HG02610 (cell line): Measurements from ENCODE around the gene FAM187B.
"Not testable (repeated sequence)": the region's sequence is repeated elsewhere in the genome, so short reads cannot be mapped to it uniquely, and the experiment has no call there.

Source experiments
- ATAC-seq: cut with Tn5 transposase; IDR thresholded peaks from one replicate; pipeline ENCODE4 v1.9.1; 2021; ENCODE audit warnings: mild to moderate bottlenecking, moderate library complexity; ENCODE audit not compliant: unreplicated experiment

FAM187B gene

DNA sequence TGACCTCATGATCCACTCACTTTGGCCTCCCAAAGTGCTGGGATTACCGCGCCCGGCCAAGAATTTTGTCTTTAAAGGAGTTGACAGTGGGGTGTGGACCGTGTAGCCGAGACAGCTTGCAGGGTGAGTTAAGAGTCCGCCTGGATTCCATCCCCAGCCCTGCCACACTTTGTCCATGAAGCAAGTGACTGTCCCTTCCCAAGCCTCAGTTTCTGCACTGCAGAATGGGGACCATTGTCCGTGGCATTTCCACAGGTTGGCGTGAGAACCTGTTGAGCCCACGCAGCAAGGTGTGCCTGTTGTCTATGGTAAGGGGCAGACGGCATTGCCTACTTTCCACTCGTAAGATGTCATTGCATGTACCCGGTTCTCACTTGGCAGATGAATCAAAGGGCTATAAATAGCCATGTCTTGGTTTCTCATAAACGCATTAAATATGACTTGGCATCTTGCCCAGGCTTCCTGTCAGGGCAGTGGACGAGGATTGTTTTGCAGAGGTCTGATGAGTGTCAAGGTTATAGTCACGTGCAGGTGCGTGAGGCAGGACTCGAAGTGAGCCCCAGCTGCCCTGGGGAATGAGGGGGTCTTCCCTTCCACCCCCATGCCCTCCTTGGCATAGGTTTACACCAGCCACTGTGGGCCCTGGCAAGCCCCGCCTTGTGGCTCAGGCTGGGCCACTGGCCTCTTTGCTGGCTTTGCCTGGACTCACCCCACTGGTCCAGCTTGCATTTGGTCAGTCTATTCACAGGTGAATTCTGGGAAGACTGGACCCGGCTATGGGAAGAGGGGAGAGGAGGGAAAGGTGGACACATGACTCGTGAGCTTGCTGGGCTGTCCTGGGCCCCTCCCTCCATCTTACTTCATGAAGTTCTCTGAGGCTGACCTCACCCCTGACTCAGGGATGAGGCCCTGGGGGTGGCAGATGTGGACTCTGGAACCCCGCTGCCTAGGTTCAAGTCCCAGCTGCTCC, 14.6 kb downstream of the FAM187B start:
- no peak for ATAC-seq

DNA sequence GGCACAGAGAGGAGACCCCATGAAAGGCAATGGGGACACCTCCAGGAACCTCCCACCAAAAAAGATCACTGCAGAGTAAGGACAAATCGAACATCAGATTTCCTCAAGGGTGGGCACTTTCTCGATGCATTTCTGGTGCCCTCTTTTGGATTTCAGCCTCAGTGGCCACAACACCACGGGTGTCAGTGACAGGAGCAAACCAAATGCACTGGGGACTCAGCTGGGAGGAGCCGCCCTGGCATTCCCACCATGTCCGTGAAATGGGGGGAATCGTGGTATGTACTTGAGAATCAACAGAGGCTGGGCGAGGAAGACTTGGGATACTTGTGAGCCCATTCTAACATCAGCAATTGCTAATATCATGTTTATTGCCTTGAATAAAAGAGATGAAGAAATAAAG, 16.3 kb downstream of the FAM187B start:
- no peak for ATAC-seq

DNA sequence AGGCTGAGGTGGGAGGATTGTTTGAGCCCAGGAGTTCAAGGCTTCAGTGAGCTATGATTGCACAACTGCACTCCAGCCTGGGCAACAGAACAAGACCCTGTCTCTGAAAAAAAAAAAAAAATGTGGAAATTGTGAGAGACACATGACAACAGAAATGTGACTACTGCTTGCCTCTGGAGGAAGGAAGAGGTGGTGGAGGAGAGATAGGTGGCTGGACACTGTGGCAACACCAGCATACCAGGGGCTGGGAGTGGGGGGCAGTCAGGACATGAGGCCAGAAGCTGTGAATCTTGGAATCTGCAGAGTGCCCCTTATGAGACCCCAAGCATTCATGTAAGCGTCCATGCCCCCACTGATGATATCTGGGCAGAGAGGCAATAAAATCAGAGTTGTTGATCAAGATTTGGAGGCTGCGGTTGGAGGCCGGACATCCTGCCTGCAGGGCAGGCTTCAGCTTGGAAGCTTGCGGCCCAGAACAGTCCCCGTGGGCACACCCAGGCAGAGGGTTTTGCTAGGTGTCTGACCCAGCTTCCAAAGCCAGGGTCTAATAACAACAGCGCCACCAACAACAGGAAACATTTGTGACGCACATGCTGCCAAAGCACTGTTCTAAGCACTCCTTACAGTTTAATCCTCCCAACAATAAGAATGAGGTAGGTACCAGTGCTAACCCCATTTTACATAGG, 16.9 kb downstream of the FAM187B start:
- ATAC-seq = no peak

DNA sequence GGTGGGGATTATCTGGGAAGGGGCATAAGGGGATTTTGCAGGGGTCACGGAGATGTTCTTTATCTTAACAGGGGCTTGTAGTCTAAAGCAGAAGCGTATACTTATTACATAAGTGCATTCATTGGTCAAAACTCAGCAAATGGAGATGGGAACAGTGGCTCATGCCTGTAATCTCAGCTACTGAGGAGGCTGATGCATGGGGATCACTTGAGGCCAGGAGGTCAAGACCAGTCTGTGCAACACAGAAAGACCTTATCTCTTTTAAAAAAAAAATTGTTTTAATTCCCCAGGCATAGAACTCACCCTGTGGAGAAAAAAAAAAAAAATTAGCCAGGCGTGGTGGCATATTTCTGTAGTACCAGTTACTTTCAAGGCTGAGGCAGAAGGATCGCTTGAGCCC, 18.9 kb downstream of the FAM187B start:
- ATAC-seq = no peak

DNA sequence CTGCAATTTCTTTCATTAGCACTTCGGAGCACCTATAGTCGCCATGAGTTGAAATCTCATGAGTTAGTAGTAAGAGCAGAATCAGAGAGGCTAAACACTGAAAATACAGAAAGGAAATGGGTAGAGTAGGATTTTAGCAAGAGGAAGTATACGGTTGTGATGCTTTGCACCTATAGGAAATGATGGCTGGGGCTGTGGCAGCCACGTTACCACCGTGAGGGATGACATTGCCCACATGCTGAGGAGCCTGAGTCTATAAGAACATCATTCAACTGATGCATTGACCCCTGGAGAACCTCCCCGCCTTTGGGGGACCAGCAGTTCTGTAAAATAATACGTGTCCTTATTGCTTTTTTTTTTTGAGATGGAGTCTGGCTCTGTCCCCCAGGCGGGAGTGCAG, 20.4 kb downstream of the FAM187B start:
- no peak for ATAC-seq

DNA sequence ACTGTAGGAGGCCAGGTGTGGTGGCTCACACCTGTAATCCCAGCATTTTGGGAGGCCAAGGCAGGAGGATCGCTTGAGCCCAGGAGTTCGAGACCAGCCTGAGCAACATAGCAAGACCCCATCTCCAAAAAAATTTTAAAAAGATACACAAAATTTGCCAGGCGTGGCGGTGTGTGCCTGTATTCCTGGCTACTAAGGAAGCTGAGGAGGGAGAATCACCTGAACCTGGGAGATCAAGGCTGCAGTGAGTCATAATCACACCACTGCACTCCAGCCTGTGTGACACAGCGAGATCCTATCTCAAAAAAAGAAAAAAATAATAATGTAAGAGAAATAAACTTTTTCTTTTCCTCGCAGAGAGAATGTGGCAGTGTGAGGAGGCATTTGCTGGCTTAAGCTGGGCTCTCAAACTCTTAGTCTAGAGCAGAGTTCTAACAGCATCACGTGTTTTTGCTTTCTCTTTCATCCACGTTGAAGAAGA, 21.1 kb downstream of the FAM187B start:
- ATAC-seq = no peak

DNA sequence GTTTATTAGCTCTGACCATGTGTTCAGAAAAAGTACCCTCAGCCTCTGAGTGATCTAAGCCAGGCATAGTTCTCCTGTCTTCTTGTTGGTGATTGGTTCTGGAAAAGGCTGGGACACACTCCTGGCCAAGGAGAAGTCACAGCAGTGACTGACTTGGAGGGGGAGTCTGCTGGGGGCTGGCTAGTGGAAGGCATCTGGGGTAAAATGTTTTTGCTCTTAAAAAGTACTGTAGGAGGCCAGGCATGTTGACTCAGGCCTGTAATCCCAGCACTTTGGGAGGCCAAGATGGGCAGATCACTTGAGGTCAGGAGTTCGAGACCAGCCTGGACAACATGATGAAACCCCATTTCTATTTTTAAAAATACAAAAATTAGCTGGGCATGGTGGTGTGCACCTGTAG, 21.7 kb downstream of the FAM187B start:
- no peak for ATAC-seq

DNA sequence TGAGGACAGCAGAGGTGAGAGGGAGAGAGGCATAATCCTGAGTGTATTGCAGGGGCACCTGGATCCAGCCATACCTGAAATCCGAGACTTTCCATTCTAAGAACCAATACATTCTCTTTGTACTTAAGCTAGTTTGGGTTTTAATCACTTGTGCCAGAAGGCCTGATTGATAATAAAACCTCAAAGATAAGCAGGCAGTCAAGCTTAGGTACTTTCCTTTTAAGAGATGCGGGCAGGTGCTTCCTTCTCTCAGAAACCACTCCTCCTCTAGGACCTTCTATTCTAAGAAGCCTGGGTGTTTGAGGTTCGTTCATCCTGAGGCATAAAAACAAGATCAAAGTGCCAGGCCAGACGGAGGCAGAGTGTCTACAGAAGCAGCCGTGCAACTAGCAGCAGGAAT, 22.2 kb downstream of the FAM187B start:
- peak; percentile 39 for ATAC-seq

DNA sequence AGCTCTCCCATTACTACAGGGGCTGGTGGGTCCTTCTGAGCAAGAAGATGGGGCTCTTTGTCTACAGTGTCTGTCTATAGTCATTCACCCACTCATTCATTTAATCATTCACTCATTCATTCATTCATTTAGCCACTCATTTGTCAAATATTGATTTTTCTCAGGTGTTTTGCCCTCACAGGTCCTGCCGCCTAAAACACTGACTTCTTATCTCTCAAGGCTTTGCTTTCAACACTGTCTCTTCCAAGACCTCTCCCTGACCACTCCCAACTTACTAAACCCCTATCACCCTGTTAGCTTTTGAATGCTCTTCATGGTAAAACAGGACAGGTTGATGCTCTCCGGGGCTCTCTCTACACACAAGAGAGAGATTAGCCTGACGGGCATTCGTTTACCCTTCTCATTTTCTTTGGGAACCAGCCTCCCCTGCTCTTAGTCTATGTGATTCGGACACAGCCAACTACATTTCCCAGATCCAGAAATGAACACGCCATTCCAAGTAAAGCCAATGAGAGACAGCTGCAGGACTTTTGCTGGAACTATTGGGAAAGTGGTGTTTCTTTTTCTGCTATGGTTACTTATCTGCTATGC, 22.7 kb downstream of the FAM187B start:
- no peak for ATAC-seq

DNA sequence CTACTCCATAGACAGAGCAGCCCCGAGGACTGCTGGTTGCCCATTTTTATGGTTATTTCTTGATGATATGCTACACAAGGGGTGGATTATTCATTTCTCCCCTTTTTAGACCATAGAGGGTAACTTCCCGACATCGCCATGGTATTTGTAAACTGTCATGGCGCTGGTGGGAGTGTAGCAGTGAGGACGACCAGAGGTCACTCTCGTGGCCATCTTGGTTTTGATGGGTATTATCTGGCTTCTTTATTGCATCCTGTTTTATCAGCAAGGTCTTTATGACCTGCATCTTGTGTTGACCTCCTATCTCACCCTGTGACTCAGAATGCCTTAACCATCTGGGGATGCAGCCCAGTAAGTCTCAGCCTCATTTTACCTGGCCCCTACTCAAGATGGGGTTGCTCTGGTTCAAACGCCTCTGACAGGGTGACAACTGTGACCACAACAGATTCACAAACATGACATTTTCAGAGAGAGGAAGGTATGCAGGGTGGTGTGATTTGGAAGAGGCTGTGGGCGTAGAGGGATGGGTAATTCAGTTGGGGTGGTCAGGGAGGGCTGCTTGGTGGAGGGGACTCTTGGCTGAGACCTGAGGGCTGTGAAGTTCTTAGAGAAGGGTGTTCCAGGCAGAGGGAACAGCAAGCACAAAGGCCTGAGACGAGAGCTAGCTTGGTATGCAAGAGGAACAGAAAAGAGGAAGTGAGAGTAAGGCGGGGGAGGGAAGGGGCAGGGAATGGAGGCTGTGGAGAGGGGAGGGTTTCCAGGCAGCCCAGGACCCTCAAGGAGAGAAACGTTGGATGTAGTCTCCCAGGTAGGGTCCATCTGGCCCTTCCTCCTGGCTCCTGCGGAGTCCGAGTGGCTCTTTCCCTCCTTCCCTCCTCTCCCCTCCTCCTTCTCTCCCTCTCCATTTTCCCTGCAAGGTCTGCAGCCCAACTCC, 23.5 kb downstream of the FAM187B start:
- ATAC-seq = peak; percentile 80

DNA sequence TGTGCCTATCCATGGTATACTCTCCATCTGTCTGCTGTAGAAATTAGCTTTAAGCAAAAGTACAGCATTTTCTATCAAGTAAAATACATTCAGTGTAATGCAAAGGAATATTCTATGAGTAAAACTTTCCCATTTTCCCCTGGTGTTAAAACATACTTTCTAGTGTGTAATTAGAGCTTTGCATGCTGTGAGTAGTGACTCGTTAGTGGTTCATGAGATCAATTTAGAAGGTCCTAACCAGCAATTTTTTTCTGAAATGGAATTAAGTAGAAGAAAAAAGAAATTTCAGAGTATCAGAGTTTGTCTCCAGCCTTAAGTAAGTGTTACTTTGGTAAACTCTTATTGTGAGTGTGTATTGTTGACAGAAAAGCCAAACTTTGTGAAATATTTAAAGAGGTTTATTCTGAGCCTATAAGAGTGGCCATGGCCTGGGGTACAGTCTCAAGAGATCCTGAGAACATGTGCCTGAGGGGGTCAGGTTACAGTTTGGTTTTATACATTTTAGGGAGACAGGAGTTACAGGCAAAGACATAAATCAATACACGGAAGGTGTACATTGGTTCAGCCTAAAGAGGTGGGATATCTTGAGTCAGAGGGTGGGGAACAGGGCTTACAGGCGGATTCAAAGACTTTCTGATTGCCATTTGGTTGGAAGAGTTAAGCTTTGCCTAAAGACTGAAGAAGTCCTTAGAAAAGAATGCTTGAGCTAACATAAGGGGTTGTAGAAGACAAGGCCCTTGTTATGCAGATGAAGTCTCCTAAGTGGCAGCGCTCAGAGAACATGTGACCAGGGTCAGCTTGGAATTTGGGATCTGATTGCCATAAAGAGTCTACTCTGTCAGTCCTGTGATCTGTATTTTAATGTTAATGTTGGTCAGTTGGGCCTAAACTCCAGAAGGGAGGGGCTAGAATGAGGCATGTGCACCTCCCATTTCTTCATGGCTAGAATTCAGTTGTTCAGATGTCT, 25.5 kb downstream of the FAM187B start:
- no peak for ATAC-seq

DNA sequence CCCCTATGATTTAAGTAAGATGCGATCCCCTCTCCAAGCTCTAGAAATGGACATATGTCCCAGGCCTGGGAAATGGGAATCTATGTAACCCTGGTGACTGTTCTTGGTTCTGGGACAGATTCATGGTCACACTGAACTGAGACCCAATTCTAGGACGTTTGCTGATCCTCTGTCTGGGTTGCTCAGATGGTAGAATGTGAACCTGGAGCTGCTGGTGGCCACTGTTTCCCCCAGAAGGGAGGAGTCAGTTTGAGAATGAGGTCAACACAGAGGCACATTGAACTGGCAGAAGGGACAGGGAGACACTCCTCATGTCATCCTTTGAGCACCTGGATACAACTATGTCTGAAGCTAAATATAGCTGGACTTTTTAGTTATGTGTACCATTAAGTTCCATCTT, 29.1 kb downstream of the FAM187B start:
- ATAC-seq = no peak

DNA sequence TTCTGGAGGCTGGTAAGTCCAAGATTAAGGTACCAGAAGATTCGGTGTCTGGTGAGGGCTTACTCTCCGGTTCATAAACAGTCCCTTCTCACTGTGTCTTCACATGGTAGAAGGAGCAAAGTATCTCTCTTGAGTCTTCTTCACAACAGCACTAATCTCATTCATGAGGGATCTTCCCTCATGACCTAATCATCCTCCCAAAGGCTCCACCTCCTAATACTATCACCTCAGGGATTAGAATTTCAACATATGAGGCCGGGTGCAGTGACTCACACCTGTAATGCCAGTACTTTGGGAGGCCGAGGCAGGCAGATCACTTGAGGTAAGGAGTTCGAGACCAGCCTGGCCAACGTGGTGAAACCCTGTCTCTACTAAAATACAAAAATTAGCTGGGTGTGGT, 31.7 kb downstream of the FAM187B start:
- ATAC-seq = not testable (repeated sequence)

DNA sequence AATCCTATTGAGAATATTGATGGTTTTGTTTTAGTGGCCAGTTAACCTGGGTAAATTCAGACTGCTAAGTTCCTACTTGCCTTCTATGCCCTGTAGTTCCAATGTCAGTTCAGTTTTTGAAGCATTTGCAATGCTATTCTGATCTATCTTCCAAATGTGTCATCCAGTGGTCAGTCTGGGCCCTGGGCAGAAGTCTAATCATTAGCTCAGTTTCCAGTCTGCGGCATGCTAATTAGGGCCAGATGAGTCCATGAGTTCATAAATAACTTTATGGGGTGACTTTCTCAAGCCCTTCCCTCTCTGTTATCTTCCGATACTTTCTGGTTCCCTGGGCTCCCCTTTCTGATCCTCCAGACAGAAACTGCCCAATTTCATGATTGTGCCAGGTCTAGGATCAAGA, 32.7 kb downstream of the FAM187B start:
- ATAC-seq = no peak

DNA sequence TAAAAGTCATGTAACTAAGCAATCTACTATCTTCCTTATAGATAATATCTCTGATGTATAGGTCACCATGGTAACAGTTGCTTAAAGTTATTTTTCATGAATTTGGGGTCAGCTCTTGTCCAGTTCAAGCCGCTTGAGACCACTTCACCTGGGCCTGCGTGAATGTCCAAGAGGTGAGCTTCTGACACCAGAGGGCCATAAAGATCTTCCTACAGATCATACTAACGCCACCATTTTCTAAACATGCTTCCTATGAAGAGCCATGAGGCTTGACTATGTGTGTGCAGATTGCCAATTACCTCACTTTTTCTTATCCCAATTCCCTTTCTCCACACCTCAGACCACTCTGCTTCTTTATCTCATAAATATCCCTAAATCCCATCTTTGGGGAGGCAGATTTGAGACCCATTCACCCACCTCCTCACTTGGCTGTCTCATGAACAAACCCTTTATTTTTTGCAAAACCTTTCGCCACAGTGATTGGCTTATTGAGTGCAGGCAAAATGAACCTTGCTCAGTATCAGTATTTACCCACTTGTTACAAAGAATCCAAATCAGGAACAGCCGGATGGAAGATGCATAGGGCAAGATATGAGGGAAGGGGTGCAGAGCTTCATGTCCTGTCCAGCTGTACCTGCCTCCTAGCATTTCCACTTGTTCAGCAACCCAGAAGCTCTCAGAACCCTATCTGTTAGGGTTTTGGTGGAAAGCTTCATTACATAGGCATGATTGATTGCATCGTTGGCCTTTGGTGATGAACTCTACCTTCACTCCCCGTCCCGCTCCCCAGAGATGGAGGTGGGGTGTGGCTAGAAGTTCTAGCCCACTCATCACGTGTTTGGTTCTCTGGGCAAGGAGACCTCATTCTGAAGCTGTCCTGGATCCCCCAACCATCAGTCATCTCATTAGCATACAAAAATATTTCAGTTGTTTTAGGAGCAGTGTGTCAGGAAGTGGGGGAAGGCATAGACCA, 34.2 kb downstream of the FAM187B start:
- no peak for ATAC-seq

DNA sequence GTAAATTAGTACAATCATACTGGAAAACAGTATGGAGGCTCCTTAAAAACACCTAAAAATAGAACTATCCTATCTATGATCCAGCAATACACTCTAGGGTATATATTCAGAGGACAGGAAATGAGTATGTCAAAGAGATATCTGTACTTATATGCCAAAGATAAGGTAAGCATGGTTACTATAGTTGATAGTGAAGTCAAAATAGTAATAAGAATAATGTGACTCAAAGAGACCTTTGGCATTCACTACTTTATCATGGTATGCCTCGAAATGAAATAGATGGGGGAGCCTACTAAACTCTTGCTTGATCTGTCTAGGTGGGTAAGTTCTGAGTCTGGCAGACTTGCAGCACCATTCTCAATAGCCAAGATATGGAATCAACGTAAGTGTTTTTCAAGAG, 43.7 kb downstream of the FAM187B start:
- ATAC-seq = no peak

DNA sequence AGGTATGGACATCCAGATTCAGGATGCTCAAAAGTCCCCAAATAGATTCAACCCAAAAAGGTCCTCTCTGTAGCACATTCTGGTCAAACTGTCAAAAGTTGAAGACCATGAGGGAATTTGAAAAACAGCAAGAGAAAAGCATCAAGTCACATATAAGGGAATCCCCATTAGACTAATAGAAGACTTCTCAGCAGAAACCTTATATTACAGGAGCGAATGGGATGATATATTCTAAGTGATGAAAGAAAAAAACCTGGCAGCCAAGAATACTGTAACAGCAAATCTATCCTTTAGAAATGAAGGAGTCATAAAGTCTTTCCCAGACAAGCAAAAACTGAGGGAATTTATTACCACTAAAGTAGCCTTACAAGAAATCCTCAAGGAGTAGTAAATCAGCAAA, 44.3 kb downstream of the FAM187B start:
- ATAC-seq = no peak

DNA sequence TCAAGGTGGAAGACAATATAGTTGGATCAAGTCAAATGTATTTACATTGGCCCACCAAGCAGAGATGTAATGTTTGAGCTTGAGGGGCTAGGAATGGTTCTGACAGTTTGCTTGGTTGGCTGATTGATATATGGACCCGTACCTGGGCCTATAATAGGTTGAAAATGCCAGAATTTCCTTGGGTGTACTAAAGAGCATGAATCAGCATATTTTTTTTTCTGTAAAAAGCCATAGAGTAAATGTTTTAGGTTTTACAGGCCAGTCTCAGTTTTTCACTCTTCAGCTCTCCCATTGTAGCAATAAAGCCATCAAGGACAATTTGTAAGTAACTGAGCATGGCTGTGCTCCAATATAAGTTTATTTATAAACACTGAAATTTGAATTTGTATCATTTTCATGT, 47.2 kb downstream of the FAM187B start:
- ATAC-seq = no peak
